ENCODE measurements around the gene DHRS1.
"Not testable (repeated sequence)": the region's sequence is repeated elsewhere in the genome, so short reads cannot be mapped to it uniquely, and the experiment has no call there.

DHRS1 gene

DNA sequence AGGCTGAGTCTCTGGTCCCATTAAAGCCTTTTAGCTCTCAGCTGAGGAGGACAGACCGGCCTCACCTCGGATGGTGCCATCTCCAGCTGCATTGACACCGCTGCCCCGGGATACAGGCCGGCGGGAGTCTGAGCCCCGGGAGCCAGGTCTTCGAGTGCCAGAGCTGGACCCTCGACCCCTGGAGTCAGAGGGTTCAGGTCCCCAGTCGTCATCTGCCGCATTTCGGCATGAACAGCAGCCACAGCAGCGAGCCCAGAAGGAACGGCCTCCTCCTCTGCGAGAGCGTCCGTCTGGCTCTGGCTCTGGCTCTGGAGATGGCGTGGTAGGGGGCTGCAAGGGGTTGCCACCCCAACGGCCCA is 37.6 kb downstream of the DHRS1 start:
- no peak for DNase-seq

DNA sequence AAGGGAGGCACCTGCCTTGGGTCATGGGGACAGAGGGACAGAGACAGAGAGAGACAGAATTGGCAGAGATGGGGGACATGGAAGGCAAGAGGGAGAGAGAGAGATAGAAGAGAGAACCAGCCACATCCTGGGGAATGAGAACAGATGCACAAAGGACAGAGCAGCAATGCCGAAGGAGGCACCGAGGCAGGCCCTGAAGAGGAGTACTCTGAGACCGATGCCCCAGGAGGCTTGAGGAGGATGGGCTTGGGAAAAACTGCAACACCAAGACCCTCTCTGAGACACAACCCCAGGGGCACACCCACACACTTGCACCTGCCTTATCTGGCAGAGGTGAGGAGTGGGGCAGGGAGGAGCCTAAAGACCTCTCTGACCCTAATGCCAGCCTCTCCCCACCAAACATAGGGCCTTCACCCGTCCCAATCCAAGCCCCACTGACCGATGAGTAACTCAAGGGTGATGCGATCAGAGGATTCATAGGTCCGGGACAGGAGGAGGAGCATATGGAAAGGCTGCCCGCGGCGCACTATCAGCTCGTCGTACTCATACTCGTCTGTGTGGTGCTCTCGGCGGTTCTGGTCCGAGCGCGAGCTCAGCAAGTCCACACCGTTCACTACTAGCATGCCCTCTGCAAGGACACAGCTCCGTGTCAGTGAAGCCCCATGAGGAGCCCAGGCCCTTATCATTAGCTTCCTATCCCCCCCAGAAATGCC is 38.2 kb downstream of the DHRS1 start:
- DNase-seq: no peak

DNA sequence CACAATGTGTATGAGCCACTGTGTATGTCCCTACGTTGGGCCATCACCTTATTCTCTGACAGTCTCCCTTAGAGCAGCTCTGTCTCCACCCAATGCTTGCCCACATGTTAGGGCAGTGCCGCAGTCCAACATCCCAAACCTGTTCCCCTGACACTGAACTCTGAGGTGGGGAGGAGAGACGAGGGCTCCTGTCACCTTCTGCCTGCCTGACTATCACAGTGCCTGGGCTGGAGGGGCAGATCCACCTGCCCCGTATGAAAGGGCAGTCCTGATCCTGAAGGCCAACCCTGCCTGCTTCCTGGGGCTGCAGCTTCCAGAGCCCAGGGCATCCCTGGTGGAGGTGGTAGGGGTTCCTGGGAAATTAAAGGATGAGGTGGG is 38.8 kb downstream of the DHRS1 start:
- no peak for DNase-seq

DNA sequence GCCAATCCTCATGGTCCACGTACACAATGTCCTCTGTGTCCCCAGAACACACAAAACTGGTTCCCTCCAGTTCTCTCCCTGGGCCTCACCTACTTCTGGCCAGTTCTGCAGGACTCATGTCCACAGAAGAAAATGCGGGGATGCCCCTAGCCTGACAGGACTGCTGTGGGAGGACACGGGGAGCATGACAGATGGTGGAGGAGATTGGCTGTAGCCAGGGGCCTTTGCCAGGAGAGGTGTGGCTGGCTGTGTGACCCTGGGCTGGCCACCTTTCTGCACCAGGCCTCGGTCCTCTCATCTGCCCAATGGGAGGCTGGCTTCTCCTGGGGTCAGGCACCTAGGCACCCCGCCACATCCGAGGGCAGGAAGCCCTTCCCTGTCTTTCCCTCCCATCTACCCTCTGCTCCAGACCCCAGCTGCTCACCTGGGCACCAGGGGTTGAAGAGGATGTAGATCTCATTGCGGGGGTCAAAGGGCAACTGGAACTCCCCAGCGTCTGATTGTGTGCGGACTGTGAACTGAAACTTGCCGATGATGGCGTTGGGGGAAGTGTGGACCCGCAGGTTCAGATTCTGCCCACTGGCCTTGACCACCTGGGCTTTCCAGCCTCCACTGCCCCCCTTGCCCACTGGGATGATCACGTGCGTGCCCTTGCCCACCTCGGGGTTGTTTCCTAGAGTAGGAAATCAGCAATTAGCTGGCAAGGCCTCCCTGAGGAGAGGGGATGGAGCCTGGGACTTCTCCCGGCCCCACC is 39.4 kb downstream of the DHRS1 start:
- DNase-seq: no peak

DNA sequence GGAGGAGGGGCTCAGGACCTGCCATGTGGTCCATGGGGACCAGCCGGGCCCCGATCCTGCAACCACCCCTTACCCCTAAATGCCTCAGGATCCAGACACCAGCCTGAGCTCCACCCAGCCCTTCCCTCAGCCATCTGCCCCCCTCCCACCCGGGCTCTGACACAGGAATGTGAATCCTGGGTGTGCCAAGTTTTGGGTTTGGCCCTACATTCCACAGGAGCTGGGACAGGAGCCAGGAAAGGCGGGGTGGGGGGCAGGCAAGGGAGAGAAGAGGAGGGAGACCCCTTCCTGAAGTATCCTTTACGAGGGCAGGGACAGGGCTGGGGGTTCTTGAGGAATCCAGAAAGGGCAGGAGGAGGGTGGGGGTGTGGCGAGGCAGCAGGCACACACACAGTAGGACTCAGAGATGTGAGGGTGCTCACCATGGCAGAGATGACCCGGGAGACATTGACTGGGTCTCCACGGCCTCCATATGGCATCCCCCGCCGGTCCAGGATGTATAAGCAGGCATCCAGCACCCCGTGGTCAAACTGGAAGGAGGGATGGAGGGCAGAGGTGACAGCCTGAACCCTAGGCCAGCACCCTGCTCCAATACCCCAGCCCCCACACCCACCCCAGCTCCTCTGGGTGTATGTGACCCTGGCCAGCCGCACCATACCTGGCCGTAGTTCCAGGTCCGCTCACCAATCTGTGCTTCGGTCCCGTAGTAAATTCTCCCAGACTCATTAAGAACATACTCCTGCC is 40.1 kb downstream of the DHRS1 start:
- DNase-seq: no peak

DNA sequence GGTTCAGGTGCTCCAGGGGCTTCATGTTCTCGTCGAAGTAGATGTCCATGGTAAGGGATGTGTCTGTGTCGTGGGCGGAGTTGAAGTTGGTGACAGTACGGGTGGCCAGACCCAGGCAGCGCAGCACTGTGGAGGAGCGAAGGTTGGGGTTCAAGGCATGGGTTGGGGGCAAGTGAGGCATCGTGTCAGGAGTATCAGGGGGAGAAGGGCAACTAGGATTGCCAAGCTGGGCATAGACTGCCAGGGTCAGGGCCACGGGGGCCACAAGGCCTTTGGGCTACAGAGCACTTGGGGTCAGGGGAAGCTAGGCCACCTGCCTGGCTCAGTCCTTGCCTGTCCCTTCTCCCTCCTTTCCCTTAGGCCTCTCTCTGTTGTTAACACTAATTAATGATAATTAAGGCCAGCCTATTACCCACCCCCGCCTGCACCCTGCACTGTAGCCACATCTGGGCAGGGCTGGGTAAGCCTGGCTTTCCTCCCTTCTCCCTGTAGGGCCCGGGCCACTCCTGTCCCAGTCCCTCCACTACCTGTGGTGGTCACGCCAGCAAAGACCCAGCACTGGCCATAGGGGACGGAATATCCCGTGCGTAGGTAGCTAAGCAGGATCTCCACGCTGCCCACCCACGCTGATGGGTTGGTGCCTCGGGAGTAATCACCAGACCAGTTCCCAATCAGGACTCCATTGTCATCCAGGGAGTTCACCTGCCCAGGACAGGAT is 40.9 kb downstream of the DHRS1 start:
- DNase-seq: no peak

DNA sequence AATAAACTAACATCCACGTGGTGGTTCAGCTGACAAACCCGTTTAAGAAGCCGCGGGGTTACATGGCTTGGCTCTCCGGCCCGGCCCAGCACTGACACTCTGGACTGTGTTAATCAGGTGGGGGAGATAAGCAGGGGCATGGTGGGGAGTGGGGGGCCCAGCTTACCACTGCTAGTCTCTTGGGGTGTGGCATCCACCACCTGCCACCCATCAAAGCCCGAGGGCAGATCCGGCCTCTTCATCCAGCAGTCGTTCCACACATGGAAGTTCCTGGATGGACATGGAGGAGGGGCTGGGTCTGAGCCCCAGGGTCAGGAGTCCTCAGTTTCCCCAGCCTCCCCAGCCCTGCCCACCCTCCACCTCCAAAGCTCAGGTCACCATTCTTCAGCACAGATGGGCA is 41.5 kb downstream of the DHRS1 start:
- DNase-seq: no peak

DNA sequence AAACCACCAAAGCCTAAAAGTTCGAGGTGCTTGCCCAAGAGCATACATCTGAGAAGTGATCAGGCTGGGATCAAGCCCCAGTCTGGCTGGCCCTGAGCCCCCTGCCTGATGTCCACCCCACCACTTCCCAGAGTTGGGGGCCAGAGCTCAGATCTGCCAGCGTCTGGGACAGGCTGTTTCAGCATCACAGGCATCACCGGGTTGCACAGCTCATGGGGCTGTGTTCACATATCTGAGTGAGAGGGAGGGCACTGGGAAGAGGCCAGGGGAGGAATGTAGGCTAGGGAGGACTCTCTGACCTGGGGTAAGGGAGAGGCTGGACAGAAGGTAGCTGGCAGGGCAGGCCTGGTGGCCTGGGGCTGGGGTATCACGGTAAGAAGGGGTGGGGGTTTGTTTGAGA is 42.6 kb downstream of the DHRS1 start:
- DNase-seq: no peak

DNA sequence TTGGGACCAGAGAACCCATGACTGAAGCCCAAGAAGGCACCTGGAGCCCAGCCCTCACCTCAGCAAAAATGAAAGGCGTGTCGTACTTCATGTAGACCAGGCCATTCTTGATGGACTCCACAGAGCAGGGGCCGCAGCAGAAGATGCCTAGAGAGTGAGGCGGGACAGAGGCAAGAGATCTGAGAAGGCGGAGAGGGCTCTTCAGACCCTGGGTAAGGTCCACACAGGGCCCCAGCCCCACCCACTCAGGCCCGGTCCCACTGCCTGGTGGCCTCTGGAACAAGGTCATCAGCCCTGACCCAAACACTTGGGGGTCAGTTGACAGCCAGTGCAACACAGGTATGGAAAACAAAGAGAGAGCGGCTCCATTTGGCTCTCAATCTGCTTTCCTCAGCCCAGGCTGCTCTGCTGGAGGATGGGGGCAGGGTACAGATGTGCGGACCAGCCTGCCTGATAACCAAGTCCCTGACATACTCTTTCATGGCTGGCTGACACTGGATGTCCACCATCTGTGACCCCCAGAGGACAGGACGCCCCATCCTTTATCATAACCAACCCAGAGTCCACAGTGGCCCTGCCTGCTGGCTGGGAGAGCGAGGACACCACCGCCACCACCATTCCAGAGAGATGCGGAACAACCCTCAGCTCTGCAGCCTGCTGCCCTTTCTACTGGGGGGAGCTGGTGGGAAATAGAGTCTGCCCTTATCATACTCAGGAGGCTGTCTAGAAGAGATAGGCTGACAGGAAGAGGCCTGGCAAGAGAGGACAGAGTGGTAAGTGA is 43.5 kb downstream of the DHRS1 start:
- DNase-seq: no peak

DNA sequence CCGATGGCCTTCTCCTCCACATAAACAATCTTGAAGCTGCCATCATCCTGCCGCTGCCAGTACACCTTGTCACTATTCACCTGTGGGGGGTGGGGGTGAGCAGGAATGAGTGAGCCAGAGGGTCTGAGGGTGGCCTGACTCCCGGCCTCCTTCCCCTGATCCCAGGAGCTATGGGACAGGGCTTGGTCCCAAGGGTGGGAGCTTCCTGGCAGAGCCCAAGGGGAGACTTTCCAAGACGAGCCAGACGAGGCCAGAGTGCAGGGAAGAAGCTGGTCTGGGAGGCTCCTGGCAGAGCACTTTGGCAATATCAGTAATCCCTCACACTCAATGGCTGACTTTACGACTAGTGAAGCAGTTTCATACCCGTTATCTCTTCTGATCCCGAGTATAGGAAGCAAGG is 44.1 kb downstream of the DHRS1 start:
- no peak for DNase-seq

DNA sequence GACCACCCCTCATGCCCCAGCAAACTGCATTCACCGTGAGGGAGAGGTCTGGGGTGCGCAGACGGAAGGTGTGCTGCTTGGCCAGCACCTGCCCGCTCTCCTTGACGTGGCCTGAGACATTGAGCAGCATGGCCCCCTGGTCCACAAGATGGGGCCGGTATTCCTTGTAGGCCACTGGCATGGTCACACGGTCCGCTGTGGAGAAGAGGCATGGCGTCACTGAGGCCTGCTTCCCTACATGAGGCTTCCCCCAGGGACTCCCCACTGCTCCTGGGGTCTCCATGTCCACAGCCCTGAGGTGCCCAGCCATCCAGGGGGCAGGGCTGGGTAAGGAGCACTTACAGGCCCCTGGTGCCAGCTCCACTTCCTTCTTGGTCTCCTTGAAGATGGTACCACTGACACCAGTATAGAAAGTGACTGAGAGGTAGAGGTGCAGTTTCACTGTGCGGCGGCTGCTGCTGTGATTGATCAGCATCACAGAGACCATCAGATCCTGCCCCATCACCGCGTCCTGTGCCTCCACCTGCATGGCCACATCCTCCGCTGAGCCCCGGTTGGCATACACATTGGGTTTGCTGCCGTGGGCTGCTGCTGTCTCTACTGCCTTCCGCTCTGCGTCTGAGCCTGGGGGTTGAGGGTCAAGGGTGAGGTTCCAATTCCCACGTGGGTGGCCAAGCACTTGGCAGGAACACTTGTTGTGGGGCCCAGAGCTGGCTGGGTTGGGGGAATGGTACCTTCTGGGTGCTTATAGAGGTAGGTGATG is 44.8 kb downstream of the DHRS1 start:
- no peak for DNase-seq

DNA sequence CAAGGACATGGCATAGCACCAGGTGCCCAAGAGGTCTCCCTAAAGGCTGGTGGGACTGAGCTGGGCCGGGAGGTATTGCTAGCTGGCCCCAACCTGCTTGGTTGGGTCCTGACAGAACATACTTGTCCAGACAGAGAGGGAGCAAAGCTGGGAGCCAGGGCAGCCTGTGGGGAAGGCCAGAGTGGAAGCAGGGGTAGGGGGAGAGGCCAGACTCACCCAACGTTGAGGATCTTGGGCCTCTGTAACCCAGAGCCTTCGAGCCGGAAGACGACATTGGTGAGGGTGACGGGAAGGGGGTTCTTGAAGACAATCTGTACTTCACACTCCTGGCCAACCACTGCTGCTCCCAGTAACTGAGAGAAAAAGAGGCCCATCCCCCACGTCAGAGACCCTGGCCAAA is 45.6 kb downstream of the DHRS1 start:
- no peak for DNase-seq

DNA sequence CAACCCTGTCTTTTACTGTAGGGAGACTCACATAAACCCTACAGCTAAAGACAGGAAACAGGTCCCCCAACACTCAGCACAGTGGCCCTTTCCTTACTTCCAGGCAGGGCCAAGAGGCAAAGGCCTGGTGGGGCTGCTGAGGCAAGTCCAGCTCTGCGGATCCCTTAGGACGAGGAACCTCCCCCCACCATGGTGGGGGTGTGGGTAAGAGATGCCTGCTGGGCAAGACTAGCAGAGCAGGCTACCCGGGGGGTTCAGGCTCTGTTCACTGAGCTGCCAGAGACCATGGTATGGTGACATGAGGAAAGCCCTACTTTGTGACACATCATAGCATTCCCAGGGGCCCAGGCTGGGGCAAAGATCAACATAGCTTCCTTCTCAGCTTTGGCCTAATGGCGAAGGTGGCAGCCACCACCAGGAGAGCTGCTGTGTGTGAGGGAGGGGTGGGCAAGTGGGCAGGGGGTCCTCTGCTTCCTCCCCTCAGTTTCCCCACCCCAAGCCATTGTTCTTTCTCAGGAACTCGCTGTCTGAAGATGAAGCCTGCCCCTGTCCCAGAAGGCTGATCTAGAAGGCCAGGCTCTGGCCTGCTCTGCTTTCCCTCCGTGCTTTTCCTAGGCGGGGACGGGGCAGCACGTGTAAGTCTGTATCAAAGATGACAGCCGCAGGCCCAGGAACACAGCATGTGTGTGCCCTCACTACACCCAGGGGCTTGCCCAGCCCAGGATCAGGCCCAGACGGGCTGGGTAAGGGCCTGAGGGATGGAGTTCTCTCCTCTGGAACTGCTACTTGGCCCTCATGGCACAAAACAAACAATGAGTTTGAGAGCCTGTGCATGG is 47.1 kb downstream of the DHRS1 start:
- no peak for DNase-seq

DNA sequence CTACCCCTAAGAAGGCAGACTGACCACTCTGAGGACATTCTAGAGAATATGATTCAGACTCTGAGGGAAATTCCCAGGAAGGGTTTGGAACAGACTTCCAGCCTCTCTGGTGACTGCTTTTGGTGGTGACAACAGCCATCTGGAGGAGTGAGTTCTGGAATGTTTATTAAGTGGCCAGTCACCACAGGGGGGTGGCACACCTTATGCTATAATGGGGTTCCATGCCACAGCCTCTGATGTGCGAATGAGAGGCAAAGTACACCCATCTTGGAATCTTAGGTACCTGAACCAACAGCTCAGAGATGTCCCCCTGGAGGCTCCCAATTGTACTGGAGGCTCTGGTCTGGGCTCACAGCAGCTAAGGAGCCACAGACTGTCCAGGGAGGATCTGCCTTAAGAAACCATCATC is 47.7 kb downstream of the DHRS1 start:
- no peak for DNase-seq

DNA sequence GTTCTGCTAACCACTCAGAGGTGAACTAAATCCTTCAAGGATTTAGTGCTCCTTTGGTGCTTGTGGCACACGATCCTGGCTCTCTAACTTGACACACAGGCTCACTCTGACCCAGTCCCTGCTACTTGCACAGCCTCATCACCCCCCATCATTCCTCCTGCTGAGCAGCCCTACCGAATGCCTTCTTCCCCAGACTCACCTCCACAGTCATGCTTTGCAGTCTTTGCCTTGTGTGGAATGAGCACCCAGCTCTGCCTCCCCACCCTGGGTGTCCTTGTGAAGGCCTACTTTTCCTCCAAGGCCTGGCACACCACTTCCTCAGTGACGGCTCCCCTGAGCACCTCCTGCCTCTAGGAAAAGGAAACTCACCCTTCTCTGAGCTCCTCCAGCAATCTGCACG is 49.2 kb downstream of the DHRS1 start:
- no peak for DNase-seq

DNA sequence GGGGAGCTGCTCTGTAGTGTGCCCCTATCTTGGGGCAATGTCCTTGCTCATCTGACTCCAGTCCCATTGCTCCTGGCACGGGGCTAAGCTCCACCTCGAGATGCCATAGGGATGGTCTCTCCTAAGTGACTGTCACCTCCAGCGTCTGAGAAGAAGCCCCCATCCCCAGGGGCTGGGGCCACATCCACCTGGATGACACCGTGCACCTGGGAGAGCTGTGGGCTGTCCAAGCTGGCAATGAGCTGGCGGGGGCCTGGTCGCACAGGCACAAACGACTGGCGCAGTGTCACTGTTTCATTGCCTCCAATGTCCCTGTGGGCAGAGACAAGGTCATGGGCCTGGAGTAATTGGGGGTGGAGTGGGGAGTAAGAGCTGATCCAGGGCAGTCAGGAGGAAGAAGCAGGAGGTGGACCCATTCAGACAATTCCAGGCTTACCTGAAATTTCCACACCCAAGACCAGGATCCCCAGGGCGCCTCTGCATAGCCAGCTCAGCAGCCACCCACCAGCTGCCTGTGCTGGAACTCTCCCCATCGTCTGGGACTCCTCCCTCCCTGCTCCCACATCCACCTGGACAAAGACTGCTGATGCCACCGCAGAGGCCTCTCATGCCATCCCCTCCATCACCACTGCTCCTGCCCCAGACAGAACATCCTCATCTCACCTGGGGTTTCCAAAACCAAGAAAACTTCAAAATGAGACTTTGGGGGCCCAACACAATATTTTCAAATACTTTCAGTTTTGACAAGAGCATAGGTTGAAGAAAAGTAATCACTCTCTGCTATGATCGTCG is 50.2 kb downstream of the DHRS1 start:
- DNase-seq: no peak

DNA sequence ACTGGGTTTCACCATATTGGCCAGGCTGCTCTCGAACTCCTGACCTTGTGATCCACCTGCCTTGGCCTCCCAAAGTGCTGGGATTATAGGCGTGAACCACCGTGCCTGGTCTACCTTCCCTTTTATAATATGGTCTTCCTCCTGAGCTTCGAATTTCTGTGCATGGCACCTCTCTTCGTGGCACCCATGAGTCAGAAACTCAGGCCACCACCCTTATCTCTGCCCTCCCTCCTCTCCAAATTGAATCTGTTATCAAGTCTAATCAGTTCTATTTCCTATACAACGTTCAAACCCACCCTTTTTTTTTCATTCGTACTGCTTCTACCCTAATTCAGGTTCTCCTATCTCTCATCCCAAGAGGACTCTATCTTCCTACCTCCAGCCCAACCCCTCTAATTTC is 52.2 kb downstream of the DHRS1 start:
- no peak for DNase-seq

DNA sequence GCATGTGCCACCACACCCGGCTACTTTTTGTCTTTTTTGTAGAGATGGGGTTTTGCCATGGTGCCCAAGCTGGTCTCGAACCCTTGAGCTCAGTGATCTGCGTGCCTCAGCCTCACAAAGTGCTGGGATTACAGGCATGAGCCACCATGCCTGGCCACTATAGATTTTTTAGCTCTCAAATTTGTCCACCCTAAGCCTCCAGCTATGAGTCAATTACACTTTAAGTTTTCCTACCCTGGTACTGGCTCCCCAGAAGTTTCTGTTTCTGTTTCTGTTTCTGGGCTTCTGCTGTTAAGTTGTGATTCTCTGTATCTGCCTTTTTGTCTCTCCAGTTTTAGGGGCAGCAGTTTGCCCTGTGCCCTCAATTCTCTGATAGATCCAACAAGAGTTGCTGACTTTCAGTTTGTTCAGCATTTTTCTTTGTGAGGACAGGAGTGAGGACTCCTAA is 52.8 kb downstream of the DHRS1 start:
- no peak for DNase-seq

DNA sequence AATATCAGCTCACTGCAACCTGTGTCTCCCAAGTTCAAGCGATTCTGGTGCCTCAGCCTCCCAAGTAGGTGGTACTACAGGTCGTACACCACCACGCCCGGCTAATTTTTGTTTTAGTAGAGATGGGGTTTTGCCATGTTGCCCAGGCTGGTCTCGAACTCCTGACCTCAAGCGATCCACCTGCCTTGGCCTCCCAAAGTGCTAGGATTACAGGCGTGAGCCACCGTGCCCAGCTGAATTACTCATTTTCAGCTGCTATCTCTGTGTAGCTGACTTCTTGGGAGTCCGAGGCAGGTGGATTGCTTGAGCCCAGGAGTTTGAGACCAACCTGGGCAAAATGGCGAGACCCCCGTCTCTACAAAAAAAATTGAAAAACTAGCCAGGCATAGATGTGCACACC is 54.2 kb downstream of the DHRS1 start:
- DNase-seq: not testable (repeated sequence)

DNA sequence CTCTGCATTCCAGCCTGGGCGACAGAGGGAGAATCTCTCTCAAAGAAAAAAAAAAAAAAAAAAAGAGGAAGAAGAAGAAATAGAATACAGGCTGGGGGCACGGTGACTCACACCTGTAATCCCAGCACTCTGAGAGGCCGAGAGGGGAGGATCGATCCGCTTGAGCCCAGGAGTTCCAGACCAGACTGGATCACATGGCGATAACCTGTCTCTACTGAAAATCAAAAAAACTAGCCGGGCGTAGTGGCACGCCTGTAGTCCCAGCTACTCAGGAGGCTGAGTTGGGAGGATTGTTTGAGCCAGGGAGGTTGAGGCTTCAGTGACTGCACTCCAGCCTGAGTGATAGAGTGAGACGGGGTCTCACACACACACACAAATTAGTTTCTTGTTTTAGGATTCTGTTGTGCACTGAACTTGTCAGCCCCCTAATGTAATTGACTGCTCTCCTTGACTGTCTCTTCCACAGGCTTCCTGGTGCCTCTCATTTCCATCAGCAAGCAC is 56.2 kb downstream of the DHRS1 start:
- DNase-seq: no peak
